Glutamatergic neuron (in vitro differentiated cells): ENCODE results near the gene SEC22C. TPM values are rescaled to one million over a fixed set of nuclear protein-coding genes. Genes with fewer than 3 reads are reported as not detected.

Experiments
- DNase-seq: peaks from one replicate; pipeline ENCODE4 v3.0.0; 2022
- H3K27ac Mint-ChIP-seq: one replicate; pipeline ENCODE4 v1.8.0; 2020; ENCODE audit warnings: mild to moderate bottlenecking, mixed read lengths, inconsistent platforms; ENCODE audit not compliant: unreplicated experiment
- H3K27me3 Mint-ChIP-seq: one replicate; pipeline ENCODE4 v1.8.0; 2020; ENCODE audit warnings: mild to moderate bottlenecking, moderate library complexity, mixed read lengths, inconsistent platforms; ENCODE audit not compliant: unreplicated experiment
- H3K36me3 Mint-ChIP-seq: one replicate; pipeline ENCODE4 v1.8.0; 2020; ENCODE audit warnings: mild to moderate bottlenecking, mixed read lengths, inconsistent platforms; ENCODE audit not compliant: unreplicated experiment
- H3K4me1 Mint-ChIP-seq: one replicate; pipeline ENCODE4 v1.8.0; 2020; ENCODE audit warnings: mild to moderate bottlenecking, low read depth, mixed read lengths, inconsistent platforms; ENCODE audit not compliant: unreplicated experiment
- H3K4me3 Mint-ChIP-seq: one replicate; pipeline ENCODE4 v1.8.0; 2020; ENCODE audit warnings: mild to moderate bottlenecking, mixed read lengths, inconsistent platforms; ENCODE audit not compliant: unreplicated experiment
- H3K9me3 Mint-ChIP-seq: one replicate; pipeline ENCODE4 v1.8.0; 2020; ENCODE audit warnings: mild to moderate bottlenecking, moderate library complexity, mixed read lengths, inconsistent platforms; ENCODE audit not compliant: unreplicated experiment
- CTCF ChIP-seq: fragments of 200-600 bp; sonication (generic); IDR thresholded peaks from one replicate; pipeline ENCODE4 v1.5.0; 2021; ENCODE audit not compliant: partially characterized antibody, unreplicated experiment
- total RNA-seq: library from RNA; stranded (reverse); fragmentation: NEBNext Ultra II Directional; extraction: Animal tissue kit (Norgen Biotek cat#: 25700); gene quantifications from one replicate; pipeline ENCODE4 v1.2.1, GENCODE V29; 2021; ENCODE audit not compliant: unreplicated experiment

Gene SEC22C
- total RNA-seq, 1 donor from 2014 or later = 36.9 TPM

- no peaks in the 10 kb centered on the region for H3K9me3 Mint-ChIP-seq
- TF ChIP-seq CTCF = no peak
- H3K36me3 Mint-ChIP-seq = peaks cover 4% of the 10 kb centered on the region
- no peak overlapping the region for H3K27ac Mint-ChIP-seq
- H3K27me3 Mint-ChIP-seq = no peaks in the 10 kb centered on the region
- no peak overlapping the region for H3K4me3 Mint-ChIP-seq
- no peaks in the 10 kb centered on the region for H3K4me1 Mint-ChIP-seq
- DNase-seq = no peak
Observed at GRCh38 chr3:42556089-42556632, 25.6 kb downstream of the SEC22C start.

DNA sequence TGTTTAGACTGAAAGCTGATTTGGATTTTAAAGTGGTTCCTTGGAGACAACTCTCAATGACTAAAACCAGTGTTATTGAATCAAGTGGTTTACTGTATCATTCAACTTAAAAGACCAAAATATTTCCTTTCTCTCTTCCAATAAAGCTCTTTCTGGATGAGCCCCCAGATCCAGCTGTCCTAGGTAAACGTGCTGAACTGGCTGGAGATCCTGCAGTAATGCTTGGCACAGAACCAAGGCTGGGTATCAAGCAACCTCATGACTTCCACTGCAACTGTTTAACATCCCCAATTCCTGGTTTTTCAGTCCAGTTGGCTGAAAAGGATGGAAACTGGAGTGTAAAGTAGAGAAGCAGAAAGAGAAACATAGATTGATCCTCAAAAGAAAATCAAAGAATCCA is 28.9 kb downstream of the SEC22C start:
- Mint-ChIP-seq H3K36me3 (peaks cover 7% of the 10 kb centered on the region), H3K27me3 (no peaks in the 10 kb centered on the region), H3K9me3 (no peaks in the 10 kb centered on the region), H3K27ac (no peak overlapping the region), H3K4me1 (peaks cover 5% of the 10 kb centered on the region), H3K4me3 (no peak overlapping the region)
- DNase-seq = no peak
- TF ChIP-seq CTCF = no peak

DNA sequence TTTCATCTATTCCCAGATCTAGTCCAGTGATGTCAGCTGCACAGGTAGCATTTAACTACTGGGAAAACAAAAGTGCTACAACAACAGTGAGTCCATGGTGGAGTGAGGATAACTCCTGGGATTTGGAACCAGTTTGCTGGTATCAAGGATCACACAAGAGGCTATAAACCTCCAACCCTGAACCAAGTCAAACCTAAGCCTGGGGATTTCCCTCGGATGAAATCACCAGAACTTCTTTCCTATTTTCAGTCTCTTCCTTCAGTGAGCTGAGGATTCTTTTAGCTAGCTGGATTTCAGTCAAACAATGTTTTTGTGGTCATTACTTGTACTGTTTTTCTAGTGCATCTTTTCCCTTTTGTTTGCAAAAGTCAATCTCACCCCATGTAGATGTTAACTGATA is 31.5 kb downstream of the SEC22C start:
- Mint-ChIP-seq H3K4me1 (peaks cover 14% of the 10 kb centered on the region), H3K27ac (no peak overlapping the region), H3K27me3 (peaks cover 4% of the 10 kb centered on the region), H3K36me3 (peaks cover 4% of the 10 kb centered on the region), H3K9me3 (no peaks in the 10 kb centered on the region), H3K4me3 (no peak overlapping the region)
- no peak for TF ChIP-seq CTCF
- DNase-seq = no peak

DNA sequence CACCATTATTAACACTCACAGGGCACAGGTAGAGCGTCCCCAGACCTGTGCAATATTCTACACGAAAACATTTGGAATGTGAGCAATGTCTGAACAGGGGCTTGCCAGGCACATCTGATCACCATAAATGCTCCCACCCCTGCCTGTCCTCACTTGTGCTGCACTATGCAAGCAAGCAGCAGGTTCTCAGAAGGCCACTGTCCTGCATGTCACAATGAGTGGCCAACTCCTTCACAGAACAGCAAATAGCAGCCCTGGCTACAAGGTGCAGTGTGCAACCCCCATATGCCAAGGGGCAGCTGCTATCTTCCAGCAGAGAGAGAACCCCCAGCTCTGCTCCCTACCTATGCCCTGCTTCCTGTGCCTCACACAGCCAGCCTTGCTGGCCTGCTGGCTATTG is 32.6 kb downstream of the SEC22C start:
- Mint-ChIP-seq H3K4me3 (no peak overlapping the region), H3K4me1 (peaks cover 16% of the 10 kb centered on the region), H3K27me3 (peaks cover 5% of the 10 kb centered on the region), H3K27ac (no peak overlapping the region), H3K36me3 (peaks cover 4% of the 10 kb centered on the region), H3K9me3 (no peaks in the 10 kb centered on the region)
- no peak for TF ChIP-seq CTCF
- no peak for DNase-seq

DNA sequence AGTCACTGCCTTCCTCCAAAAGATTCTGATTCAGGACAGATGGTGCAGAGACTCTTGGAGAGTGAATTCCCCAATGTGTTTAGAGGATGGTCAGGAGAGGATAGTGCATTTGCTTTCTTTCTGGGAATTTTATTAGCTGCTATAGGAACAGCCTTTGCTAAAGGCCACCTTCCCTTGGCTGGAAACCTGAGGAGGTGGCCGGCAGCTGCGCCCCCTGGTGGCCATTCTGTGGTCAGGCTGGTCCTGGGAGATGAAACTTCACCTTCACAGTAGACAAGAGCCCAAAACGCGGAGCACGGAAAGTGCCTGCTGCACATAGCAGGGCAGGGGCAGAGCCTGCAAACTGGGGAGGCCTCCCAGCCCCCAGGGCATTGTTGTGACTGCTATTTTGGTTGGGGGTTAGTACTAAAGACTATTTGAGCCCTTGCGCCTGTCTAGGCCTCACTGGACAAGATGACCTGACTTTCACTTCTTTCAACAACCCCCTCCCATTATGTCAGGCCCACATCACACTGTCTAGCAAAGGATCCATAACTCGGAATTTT is 34.3 kb downstream of the SEC22C start:
- H3K36me3 Mint-ChIP-seq = peaks cover 4% of the 10 kb centered on the region
- H3K27ac Mint-ChIP-seq = no peak overlapping the region
- no peaks in the 10 kb centered on the region for H3K9me3 Mint-ChIP-seq
- peak; percentile 99 for TF ChIP-seq CTCF
- H3K27me3 Mint-ChIP-seq = peaks cover 7% of the 10 kb centered on the region
- H3K4me1 Mint-ChIP-seq = peaks cover 18% of the 10 kb centered on the region
- no peak overlapping the region for H3K4me3 Mint-ChIP-seq
- peak; percentile 85 for DNase-seq
